ENCODE results near the gene CRK.

DNA sequence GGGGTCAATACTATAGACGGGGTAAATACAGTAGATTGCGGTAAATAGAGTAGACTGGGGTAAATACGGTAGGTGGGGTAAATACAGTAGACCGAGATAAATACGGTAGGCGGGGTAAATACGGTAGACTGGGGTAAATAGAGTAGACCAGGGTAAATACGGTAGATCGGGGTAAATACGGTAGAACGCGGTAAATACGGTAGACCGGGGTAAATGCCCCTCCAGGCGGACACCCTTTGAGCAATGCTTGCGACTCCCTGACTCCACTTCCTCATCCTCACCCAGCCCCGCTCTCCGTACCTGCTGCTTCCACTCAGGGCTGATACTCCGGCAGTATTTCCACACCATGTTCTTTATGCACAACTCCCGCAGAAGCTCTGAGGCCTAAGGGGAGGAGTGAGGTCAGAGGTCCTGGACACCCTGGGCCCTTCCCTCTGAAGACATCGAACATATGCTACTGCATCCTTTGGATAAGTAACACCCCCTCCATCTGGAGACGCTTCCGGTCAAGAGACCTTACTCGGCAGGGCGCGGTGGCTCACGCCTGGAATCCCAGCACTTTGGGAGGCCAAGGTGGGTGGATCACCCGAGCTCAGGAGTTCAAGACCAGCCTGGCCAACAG lies 13.3 kb upstream of the CRK start:
- no peak for TF ChIP-seq POLR2A (IDR thresholded peaks at IDR 0.05)
- TF ChIP-seq, protein P1, sequence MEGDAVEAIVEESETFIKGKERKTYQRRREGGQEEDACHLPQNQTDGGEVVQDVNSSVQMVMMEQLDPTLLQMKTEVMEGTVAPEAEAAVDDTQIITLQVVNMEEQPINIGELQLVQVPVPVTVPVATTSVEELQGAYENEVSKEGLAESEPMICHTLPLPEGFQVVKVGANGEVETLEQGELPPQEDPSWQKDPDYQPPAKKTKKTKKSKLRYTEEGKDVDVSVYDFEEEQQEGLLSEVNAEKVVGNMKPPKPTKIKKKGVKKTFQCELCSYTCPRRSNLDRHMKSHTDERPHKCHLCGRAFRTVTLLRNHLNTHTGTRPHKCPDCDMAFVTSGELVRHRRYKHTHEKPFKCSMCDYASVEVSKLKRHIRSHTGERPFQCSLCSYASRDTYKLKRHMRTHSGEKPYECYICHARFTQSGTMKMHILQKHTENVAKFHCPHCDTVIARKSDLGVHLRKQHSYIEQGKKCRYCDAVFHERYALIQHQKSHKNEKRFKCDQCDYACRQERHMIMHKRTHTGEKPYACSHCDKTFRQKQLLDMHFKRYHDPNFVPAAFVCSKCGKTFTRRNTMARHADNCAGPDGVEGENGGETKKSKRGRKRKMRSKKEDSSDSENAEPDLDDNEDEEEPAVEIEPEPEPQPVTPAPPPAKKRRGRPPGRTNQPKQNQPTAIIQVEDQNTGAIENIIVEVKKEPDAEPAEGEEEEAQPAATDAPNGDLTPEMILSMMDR (IDR thresholded peaks at IDR 0.05) = no peak
